GM19438 (cell line): ENCODE data around the gene TSGA10IP.

Experiments
- ATAC-seq: cut with Tn5 transposase; IDR thresholded peaks from one replicate; pipeline ENCODE4 v1.9.1; 2021; ENCODE audit warnings: low read depth; ENCODE audit not compliant: unreplicated experiment

TSGA10IP gene

GRCh38 chr11:65973439-65974110 is 28.3 kb downstream of the TSGA10IP start:
- ATAC-seq: no peak

- ATAC-seq: no peak
Measured at GRCh38 chr11:65975771-65976170, 30.5 kb downstream of the TSGA10IP start.

- ATAC-seq: no peak
Measured at GRCh38 chr11:65976216-65977176, 31.2 kb downstream of the TSGA10IP start.

GRCh38 chr11:65977621-65978390 is 32.5 kb downstream of the TSGA10IP start:
- no peak for ATAC-seq

- no peak for ATAC-seq
Measured at GRCh38 chr11:65978391-65979238, 33.3 kb downstream of the TSGA10IP start.

- ATAC-seq: no peak
Measured at GRCh38 chr11:65979261-65979759, 34.0 kb downstream of the TSGA10IP start.

GRCh38 chr11:65981101-65981740 is 35.9 kb downstream of the TSGA10IP start:
- ATAC-seq: no peak

GRCh38 chr11:65981972-65982823 is 36.9 kb downstream of the TSGA10IP start:
- ATAC-seq: no peak

- no peak for ATAC-seq
Measured at GRCh38 chr11:65982824-65983588, 37.7 kb downstream of the TSGA10IP start.

- ATAC-seq: no peak
Measured at GRCh38 chr11:65983589-65983987, 38.3 kb downstream of the TSGA10IP start.

- ATAC-seq: no peak
Measured at GRCh38 chr11:65987336-65987735, 42.1 kb downstream of the TSGA10IP start.

GRCh38 chr11:65988791-65989592 is 43.7 kb downstream of the TSGA10IP start:
- ATAC-seq: peak; percentile 91

GRCh38 chr11:65992056-65992455 is 46.8 kb downstream of the TSGA10IP start:
- ATAC-seq: no peak

- ATAC-seq: no peak
Measured at GRCh38 chr11:65997286-65997685, 52.0 kb downstream of the TSGA10IP start.

GRCh38 chr11:66001942-66002647 is 56.8 kb downstream of the TSGA10IP start, which contains the start of the genes BANF1 and EIF1AD:
Gene BANF1 (plus strand): TSS chr11:66002503. CDS start chr11:66003251, 748 bp downstream.
Gene EIF1AD (minus strand): TSS chr11:66002157. CDS start chr11:66000389, 1,768 bp downstream.
- ATAC-seq: peak; percentile 75

- ATAC-seq: peak; percentile 39
Measured at GRCh38 chr11:66002648-66003225, 57.5 kb downstream of the TSGA10IP start.
